HEK293T (cell line): ENCODE results near the gene CGNL1.
A peak's percentile ranks its signal among the peaks of the same experiment; 100 is the strongest.

Experiments used
- CTCF ChIA-PET: fragments of 350-600 bp; formaldehyde crosslinking; extraction: SDS; loops from one replicate; lab custom pipeline; 2021; ENCODE audit warnings: antibody characterized with exemption, inconsistent platforms; lab: Yijun Ruan, JAX
- POLR2A ChIA-PET: fragments of 350-600 bp; formaldehyde crosslinking; extraction: SDS; loops from one replicate; lab custom pipeline; 2020; ENCODE audit warnings: antibody characterized with exemption, inconsistent platforms; lab: Yijun Ruan, JAX
- DNase-seq: peaks from one replicate; pipeline ENCODE4 v3.0.0; 2012; ENCODE audit warnings: mixed read lengths; ENCODE audit errors: extremely low spot score
- ARNT ChIP-seq: fragments of 450-650 bp; IDR thresholded peaks from 2 replicates; pipeline ENCODE4 v1.6.1; 2017; ENCODE audit warnings: mild to moderate bottlenecking
- BHLHE40 ChIP-seq: fragments of 450-650 bp; IDR thresholded peaks from 2 replicates; pipeline ENCODE4 v1.6.1; 2016; ENCODE audit warnings: mild to moderate bottlenecking, moderate library complexity, borderline replicate concordance
- CTBP1 ChIP-seq: fragments of 450-650 bp; IDR thresholded peaks from 2 replicates; pipeline ENCODE4 v1.6.1; 2016; ENCODE audit warnings: borderline replicate concordance
- ELF4 ChIP-seq: fragments of 450-650 bp; IDR thresholded peaks from 2 replicates; pipeline ENCODE4 v1.6.1; 2017; ENCODE audit warnings: antibody characterized with exemption
- FOXA1 ChIP-seq: fragments of 450-650 bp; IDR thresholded peaks from 2 replicates; pipeline ENCODE4 v1.6.1; 2016; ENCODE audit warnings: mild to moderate bottlenecking
- FOXK2 ChIP-seq: fragments of 450-650 bp; IDR thresholded peaks from 2 replicates; pipeline ENCODE4 v1.6.1; 2016; ENCODE audit warnings: mild to moderate bottlenecking
- FOXM1 ChIP-seq: fragments of 450-650 bp; IDR thresholded peaks from 2 replicates; pipeline ENCODE4 v1.6.1; 2017; ENCODE audit warnings: mild to moderate bottlenecking, borderline replicate concordance
- HDGF ChIP-seq: fragments of 450-650 bp; IDR thresholded peaks from 2 replicates; pipeline ENCODE4 v1.6.1; 2017; ENCODE audit warnings: antibody characterized with exemption, borderline replicate concordance
- L3MBTL2 ChIP-seq: fragments of 450-650 bp; conservative IDR thresholded peaks from 2 replicates; pipeline ENCODE4 v1.6.1; 2016; ENCODE audit warnings: mild to moderate bottlenecking
- LEF1 ChIP-seq: fragments of 450-650 bp; IDR thresholded peaks from 2 replicates; pipeline ENCODE4 v1.6.1; 2017; ENCODE audit warnings: mild to moderate bottlenecking, borderline replicate concordance
- NFRKB ChIP-seq: fragments of 450-650 bp; IDR thresholded peaks from 2 replicates; pipeline ENCODE4 v1.6.1; 2016; ENCODE audit warnings: mild to moderate bottlenecking, moderate library complexity
- PKNOX1 ChIP-seq: fragments of 450-650 bp; IDR thresholded peaks from 2 replicates; pipeline ENCODE4 v1.6.1; 2016
- SP1 ChIP-seq: fragments of 450-650 bp; IDR thresholded peaks from 2 replicates; pipeline ENCODE4 v1.6.1; 2017
- SUZ12 ChIP-seq: fragments of 450-650 bp; IDR thresholded peaks from 2 replicates; pipeline ENCODE4 v1.6.1; 2016; ENCODE audit warnings: mild to moderate bottlenecking
- TARDBP ChIP-seq: fragments of 450-650 bp; IDR thresholded peaks from 2 replicates; pipeline ENCODE4 v1.6.1; 2016
- ZNF384 ChIP-seq: fragments of 450-650 bp; IDR thresholded peaks from 2 replicates; pipeline ENCODE4 v1.6.1; 2016

The CGNL1 gene

GRCh38 chr15:57363661-57364060 lies 12.6 kb upstream of the CGNL1 start:
- TF ChIP-seq ELF4 = no peak
- TF ChIP-seq ARNT = no peak
- no peak for TF ChIP-seq CTBP1
- TF ChIP-seq FOXK2 = no peak
- TF ChIP-seq L3MBTL2 = no peak
- TF ChIP-seq ZNF384 = no peak
- no peak for TF ChIP-seq SUZ12
- TF ChIP-seq SP1 = no peak
- no peak for TF ChIP-seq FOXA1
- no peak for TF ChIP-seq PKNOX1
- DNase-seq = no peak
- ChIA-PET CTCF (interaction anchor here (1.1 kb wide), 1 partner anchor 11 kb away, joined by 3 read pairs; no protein-coding TSS in a partner anchor), POLR2A (no interaction called here)

DNA sequence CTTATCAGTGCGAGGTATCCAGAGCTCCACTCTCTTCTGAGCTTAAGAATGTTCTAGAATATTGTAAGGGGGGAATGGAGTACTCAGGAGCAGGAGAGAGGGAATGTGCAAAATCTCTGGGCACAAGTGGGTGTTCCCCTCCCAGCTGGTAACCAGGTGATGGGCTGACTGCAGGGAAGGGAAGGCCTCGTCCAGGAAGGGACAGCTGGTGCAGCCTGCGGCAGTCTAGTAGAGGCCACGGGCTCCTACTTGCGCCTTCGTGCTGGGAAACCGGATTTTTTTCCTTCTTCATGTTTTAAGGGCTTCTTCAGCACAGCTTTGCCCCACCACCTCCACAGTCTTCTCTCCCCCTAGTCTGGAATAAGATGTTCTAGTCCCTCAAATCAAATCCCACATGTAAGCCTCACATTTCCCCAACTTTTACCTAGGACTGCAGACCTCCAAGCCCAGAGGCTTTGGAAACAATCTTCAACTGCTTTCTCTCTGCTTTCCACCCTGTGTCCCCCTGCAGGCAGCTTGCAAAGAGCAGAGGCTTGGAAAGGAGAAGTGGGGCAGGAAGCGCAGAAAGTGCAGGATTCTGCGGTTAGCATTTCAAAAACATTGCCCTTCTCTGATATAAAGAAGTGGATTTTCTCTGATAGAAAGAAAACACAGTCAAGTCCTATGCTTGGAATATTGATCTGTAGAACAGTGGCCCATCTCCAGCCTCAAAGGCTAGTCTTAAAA lies 11.9 kb upstream of the CGNL1 start:
- peak; percentile 19 for DNase-seq
- no peak for TF ChIP-seq TARDBP
- TF ChIP-seq FOXM1 = no peak
- TF ChIP-seq SUZ12 = no peak
- no peak for TF ChIP-seq ARNT
- no peak for TF ChIP-seq CTBP1
- no peak for TF ChIP-seq NFRKB
- TF ChIP-seq SP1 = no peak
- no peak for TF ChIP-seq FOXA1
- TF ChIP-seq ELF4 = no peak
- TF ChIP-seq PKNOX1 = no peak
- no peak for TF ChIP-seq L3MBTL2
- TF ChIP-seq BHLHE40 = no peak
- TF ChIP-seq FOXK2 = no peak
- TF ChIP-seq HDGF = no peak
- no peak for TF ChIP-seq ZNF384
- no peak for TF ChIP-seq LEF1
- ChIA-PET CTCF (no interaction called here), POLR2A (no interaction called here)

- no peak for TF ChIP-seq HDGF
- ChIA-PET CTCF (no interaction called here), POLR2A (no interaction called here)
- no peak for DNase-seq
Measured at GRCh38 chr15:57367556-57367955, 8.7 kb upstream of the CGNL1 start.

DNA sequence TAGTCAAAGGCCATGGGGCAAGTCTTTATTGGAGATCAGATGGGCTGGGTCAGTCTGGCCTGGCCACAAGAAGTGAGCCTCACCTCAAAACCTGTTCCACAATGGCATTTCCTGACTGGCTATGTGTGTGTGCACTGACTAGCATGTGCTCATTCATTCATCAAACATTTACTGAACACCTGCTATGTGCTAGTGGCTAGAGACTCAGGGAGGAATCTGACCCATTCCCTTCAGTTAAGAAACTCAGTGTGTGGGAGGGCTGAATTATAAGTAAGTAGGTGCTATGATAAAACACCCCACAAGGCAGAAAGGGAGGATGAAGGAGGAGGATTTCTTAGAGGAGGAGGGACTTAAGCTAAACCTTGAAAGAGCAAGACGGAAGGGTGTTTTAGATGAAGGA lies 5.4 kb upstream of the CGNL1 start:
- ChIA-PET POLR2A (no interaction called here), CTCF (no interaction called here)
- DNase-seq = no peak
- TF ChIP-seq FOXM1 = no peak
- no peak for TF ChIP-seq NFRKB

GRCh38 chr15:57373251-57373881 lies 2.9 kb upstream of the CGNL1 start:
- ChIA-PET CTCF (no interaction called here), POLR2A (no interaction called here)
- TF ChIP-seq BHLHE40 = no peak
- DNase-seq = no peak

- no peak for TF ChIP-seq ARNT
- TF ChIP-seq FOXA1 = no peak
- no peak for TF ChIP-seq CTBP1
- TF ChIP-seq FOXK2 = no peak
- TF ChIP-seq SP1 = no peak
- POLR2A ChIA-PET = no interaction called here
- DNase-seq = no peak
- CTCF ChIA-PET = interaction anchor here (0.6 kb wide), 1 partner anchor 8 kb away, joined by 4 read pairs; no protein-coding TSS in a partner anchor
Measured at GRCh38 chr15:57373882-57374276, 2.4 kb upstream of the CGNL1 start.

GRCh38 chr15:57376696-57377477 lies 582 bp downstream of the CGNL1 start:
- POLR2A ChIA-PET = interaction anchor here (0.6 kb wide), 1 partner anchor 1097 kb away, joined by 3 read pairs; no protein-coding TSS in a partner anchor
- TF ChIP-seq FOXA1 = no peak
- no peak for TF ChIP-seq PKNOX1
- no peak for TF ChIP-seq BHLHE40
- TF ChIP-seq SP1 = no peak
- TF ChIP-seq LEF1 = no peak
- TF ChIP-seq FOXK2 = no peak
- no peak for TF ChIP-seq L3MBTL2
- TF ChIP-seq ARNT = no peak
- TF ChIP-seq FOXM1 = no peak

More at GRCh38 chr15:57376696-57377477, 582 bp downstream of the CGNL1 start:
- peak; percentile 13 for DNase-seq
- CTCF ChIA-PET = interaction anchor here (1.0 kb wide), 2 partner anchors 21 to 36 kb away, joined by 3 read pairs; no protein-coding TSS in a partner anchor
